Dedifferentiated amniotic fluid mesenchymal stem cell (primary cell): Measurements from ENCODE around the gene COPA.

Experiments
- DNase-seq: peaks from one replicate; pipeline ENCODE4 v3.0.0-alpha.2; 2016; ENCODE audit errors: extremely low spot score

Gene COPA

DNA sequence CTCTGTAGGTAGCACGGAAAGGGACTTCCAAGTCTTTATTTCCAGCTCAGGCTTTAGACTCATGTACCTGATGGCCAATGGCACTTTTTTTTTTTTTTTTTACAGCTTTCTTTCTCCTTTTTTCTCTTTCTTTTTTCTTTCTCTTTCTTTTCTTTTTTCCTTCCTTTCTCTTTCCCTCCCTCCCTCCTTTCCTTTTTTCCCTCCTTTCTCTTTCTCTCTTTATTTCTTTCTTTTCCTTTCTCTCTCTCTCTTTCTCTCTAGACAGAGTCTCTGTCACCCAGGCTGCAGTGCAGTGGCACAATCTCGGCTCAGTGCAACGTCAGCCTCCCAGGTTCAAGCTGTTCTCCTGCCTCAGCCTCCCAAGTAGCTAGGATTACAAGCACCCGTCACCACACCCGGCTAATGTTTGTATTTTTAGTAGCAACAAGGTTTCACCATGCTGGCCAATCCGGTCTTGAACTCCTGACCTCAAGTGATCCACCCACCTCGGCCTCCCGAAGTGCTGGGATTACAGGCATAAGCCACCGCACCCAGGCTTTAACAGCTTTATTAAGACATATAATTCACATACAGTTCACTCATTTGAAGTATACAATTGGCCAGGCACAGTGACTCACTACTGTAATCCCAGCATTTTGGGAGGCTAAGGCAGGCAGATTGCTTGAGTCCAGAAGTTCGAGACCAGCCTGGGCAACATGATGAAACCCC, 75.6 kb downstream of the COPA start:
- no peak for DNase-seq

DNA sequence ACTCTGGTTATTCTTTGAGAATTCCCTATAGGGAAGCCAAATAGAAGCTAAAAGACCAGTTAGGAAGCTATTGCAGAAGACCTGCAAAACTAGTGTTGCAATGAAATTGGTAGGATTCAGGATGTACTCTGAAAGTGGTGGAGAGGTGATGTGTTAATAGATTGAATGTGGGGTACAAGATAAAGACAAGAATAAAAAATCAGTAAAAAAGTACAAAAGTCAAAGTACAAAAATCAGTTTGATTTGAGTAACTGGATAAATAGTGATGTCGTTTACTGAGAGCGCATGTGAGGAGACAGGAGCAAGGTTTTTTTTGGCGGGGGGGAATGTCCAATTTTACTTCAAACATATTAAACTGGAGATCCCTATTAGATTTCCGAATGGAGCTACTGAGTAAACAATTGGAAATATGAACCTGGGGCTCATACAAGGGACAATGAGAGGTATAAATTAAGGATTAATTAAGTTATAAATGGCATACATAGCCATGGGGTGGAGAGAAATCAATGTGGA, 78.2 kb downstream of the COPA start:
- DNase-seq, result no peak

DNA sequence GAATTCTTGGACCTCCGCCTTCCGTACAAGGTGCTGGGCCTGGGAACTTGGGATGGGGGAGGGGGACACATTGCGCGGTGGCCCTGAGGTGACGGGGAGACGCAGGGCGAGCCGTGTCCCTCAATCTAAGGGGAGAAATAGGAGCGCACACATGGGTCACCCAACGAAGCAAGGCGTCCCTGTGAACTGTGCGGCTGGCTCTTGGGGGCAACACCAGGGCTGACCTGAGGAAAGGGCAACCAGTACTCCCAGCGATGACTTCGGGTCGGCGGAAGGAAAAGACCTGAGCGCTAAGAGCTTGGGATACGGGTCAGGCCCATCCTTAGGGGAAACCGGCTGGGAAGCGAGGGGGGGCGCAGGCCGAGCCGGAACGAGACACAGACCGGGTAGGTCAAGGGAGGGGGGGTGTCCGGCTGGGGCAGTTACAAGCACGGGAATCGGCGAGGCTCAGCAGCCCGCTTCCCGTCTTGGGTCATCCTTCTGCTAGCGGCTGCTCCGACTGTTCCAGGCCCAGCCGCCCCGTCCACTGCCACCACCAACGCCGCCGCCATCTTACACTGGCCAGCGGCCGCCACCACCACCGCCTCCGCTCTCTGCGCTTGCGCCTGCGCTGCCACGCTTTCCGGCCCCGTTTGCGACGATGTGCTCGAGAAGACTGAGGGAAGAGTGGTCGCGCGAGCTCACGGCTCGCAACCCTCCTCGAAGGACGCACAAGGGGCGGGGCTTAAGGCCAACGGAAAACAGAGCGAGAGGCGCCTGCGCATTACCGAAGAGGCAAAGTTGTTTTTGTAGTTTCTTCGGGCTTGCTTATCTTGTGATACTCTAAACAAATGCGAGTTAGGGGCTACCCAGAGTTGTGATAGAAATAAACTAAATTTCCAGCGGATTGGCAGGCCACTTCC, 80.9 kb downstream of the COPA start, which contains the start of gene DCAF8:
TSS of gene DCAF8 (minus strand) at position 657 of the 902 bp plus-strand sequence. CDS start 18,541 bp downstream, outside the sequence.
- peak; percentile 98 for DNase-seq

DNA sequence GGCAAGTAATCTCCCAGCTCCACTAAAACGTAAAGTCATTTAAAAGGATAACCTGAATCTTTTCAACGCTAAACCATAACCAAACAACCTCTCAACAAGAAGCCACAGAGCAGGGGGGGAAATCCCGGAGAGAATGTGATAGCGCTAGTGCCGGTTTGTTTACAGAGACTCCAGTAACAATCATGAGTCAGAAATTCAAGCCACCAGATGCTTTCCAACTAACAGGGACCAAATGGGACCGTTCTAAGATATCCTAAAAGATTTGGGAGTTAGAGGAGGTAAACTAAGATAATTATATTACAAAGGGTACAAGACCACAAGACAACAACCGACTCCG, 81.5 kb downstream of the COPA start:
- DNase-seq, result peak; percentile 75

DNA sequence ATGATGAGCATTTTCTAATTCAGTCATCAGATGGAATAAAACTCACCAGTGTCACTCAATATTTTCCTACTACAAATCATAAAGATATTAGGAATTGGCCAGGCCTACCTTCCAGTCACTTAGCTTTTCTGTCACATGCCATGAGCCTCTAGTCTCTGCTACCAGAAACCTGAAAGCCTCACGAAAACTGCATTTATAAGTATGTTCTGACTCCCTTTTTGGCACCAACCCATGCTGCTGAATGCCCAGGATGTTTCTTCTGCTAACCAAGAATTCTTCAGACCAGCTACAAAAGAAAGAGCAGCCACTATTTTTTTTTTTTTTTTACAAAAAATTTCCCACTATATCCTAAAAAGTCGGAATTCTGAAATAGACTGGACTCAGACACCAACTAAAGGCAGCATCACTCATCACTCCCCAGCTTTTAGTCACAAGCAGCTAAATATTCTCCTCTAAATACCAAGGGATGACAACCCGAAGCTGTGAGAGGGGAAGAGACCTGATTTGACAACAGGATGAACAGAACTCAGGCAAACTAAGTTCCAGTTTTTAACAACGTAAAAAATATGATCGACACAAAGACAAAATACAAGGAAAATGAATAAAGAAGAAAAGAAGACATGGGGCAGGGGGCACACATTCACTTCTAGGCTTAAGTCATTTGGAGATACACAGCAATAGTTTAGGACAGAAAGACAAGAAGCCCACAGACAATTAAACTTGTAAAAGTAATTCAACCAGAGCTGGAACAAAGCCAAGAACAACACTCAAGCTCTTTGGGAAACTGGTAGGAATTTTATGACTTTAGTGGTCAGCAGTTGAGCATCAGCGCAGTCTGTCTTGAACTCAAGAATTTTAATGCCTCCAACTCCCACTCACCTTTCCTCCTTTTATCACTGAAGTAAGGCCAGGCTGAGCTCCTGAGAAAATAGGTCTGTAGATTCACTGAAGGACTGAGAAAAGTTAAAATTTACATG, 82.4 kb downstream of the COPA start:
- peak; percentile 73 for DNase-seq

DNA sequence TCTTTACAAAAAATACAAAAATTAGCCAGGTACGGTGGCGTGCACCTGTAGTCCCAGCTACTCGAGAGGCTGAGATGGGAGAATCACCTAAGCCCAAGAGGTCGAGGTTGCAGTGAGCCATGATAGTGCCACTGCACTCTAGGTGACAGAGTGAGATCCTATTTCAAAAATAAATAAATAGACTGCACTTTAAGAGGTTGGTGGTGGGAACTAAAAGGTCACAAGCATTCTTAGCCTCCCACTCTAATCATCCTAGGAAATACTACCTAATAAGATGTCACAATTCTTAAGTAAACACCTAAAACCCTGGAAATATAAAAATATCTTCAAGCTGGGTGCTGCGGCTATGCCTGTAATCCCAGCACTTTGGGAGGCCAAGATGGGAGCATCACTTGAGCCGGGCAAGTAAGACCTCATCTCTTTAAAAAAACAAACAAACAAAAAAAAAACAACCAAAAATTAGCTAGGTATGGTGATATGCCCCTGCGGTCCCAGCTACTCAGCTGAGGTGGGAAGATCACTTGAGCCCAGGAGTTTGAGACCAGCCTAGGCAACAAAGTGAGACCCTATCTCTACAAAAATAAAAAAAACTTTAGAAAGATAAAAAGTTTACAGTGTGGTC, 84.8 kb downstream of the COPA start:
- no peak for DNase-seq

DNA sequence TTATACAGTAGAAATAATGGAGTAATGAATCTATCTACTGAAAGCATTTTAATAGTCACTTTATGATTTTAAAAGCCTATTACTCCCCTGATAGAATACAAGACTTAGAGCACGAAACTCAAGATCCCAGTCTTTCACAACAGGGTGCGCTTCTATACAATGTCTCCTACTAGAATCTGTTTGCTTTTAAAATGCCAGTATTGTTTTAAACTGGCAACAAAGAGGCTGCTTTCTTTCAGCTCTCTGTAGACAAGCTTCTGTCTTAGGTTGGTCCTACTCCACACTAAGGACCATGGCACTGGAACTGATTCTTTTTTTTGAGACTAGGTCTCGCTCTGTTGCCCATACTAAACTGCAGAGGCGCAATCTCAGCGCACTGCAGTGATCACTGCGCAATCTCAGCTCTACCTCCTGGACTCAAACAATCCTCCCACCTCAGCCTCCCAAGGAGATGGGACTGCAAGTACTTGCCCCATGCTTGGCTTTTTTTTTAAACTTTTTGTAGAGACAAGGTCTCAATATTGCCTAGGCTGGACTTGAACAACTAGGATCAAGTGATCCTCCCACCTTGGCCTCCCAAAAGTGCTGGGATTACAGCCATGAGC, 85.5 kb downstream of the COPA start:
- no peak for DNase-seq

DNA sequence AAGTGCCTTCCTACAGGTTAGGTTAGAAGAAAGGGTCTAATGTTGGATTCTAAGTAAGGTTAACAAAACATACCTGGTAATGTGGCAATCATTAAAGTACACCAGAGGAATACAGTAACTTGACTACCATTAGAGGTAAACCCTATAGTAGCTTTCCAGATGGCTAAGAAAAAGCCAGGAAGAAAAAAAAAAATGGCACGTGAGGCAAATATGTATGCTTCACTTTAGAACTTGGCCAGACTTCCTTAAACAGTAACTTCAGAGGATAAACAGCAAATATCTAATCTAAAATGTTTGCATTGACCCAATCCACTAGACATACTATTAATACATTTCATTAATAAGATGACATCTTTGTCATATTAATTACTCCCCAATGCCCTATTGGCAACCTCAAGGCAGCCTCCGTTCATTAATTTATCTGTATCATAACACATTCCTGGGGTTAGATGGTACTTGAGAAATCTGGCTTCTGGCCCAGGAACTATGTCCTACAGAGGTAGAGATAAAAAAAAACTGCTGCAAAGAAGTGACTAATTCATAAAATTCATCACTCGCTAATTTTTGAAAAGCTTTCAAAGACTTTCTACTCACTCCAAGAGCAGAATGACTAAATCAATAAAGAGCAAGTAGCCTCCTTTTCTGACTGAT, 86.5 kb downstream of the COPA start:
- no peak for DNase-seq

DNA sequence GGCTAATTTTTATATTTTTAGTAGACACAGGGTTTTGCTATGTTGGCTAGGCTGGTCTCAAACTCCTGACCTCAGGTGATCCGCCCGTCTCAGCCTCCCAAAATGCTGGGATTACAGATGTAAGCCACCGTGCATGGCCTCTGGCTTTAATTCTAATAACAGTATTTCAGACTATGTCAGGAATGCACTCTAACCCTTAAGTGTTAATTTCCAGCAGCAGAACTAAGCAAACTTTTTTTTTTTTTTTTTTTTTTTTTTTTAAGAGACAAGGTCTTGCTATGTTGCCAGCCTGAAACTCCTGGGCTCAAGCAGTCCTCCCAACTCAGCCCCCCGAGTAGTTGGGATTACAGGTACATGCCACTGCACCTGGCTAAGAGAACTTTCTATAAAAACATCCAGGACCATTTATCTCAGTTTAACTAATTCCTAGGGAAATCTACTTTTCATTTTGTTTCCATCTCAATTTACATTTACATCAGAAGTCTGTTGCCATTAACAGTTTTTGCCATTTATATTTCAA, 87.2 kb downstream of the COPA start:
- DNase-seq, result no peak

DNA sequence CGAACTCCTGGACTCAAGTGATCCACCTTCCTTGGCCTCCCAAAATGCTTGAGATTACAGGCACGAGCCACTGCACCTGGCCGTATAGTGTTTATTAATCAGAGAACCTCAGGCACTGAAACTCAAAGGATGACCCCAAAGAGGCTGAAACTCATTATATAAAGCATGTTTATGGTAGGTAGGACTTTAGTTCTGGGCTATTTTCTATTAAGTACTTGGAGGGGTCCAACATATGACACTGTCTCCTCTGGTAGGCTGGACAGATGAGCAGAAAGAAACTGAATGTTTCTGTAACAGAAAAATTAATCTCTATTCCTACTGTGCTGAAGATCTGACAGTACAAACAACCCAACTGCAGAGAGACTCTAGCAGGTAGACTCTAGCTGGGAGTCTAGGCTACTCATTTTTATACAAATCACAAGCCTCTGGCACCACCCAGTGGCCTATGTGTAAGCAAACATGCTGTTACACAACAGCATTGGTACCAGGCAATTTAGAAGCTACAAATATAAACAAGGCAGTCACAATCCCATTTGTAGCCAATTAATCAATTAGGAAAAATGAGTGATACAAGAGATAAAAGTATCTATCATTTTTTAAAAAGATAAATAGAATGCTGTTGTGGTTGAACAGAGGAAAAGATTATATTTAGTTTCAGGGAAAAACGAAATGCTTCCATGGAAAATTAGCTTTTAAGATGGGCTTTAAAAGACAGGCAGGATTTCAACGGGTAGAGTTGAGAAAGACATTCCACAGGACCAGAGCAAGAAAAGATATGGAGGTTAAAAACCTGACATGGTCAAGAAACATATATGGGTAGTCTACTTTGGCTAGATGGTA, 91.1 kb downstream of the COPA start:
- peak; percentile 75 for DNase-seq

DNA sequence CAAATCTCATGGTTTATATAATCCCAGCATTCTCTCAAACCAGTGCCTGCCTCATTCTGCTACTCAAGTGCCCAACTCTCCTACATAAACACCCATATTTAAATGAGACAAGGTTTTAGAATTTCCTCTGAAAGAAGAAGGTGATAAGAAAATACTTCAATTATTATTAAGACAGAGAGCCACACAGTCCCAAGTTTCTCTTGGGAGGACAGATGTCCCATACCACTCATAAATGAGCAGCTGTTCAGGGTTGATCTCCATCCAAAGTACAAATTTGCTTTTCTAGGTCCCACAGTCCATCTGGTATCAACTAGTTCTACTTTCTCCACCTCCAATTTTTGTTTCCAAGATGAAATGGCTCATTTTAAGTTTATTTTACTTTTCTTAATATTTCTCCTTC, 92.0 kb downstream of the COPA start:
- no peak for DNase-seq

DNA sequence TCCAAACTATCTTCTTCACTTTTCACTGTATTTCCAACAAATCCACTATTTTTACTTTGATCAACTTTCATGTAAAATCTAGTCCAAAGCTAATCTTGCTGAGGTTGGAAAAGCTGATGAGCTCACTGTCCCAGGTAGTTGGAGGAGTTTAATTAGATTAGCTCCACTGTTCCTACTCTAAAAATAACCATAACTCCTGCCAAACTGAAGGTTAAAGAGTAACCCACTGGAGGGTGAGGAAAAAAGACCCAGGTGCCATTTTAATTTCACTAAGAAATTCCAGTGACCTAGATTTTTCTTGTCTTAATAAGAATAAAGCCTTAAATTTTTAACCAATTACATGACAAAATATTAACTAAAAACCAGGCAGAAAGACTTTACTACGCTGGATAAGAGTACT, 96.0 kb downstream of the COPA start:
- DNase-seq, result no peak

DNA sequence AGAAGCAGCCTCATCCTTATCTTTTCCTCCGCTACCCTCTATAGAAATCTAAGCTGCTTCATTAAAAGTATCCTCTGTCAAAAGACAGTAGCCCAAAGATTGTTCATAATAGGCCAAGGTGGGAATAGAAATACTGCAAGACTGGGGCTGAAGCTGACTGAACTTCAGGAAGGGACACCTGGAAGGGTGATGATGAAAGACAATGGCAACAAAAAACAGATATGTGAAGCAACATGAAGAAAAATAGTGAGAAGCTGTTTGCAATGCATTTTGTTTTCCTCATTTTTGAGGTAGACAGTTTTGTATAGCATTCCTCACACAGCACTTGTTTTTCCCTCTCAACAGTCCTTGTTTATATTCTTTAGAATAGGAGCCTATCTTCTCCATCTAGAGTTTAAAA, 97.6 kb downstream of the COPA start:
- DNase-seq, result no peak

DNA sequence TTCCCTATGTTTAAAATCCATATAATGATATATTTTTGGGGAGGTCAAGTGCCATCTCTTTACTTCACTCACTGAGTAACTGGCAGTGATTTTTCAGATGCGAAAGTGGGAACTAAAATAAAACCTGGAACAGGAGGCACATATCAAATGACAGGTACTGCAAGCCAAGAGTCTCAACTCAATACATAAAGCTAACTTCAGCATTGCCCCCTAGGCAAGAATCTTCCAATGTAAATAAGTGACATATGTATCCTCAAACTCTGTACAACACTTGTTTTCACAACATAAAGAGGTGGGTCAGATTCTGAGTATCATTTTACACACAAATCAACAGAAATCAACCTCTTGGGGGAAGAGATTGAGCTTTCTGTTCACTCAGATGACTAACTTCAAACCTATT, 98.8 kb downstream of the COPA start:
- DNase-seq, result no peak

DNA sequence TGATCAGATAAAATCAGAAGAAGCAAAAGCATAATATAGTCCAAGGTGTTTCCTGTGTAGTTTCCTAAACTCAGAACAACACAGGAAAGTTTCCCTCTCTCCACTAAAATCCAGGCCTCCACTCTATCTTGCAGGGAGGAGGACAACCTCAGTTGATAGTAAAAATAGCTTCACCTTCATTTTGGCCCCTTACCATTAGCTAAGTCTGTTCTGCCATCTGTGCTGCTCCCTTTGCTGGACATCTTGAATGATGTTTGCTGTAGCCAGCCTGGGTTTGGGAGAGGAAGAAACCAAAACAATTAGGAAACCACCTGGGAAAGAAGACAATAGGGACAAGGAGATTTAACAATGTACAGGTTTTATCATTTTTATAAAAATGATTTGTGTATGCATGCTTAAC, 99.3 kb downstream of the COPA start:
- no peak for DNase-seq

DNA sequence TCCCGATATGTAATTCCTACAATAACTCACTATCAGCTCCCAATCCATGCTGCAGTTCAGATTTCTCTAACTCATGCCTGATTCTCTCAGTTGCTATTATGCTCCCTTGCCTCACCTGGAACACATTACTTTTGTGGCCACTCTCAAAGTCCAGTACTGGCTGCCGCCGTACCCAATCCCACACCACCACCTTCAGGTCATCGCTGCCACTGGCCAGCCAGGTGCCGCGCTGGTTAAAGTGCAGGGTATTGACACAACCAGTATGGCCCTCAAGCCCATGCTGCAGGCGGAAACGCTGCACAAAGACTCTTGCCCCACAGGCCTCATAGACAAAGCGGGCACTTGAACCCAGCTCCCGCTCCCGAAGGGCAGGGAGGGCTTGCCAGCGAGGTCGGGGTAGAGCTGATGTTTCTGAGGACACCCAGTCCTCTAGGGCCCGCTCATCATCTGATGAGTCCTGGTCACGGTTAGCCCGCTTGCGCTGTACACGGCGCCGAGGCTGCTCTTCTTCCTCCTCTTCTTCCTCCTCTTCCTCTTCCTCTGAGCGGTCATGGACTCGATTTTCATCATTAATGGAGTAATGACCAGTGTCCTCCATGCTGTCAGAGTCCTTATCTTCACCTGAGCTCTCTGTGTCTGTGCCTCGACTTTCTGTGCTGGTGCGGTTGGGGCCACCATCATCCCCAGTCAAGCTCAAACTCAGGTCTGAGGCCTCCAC, 103.3 kb downstream of the COPA start:
- DNase-seq, result no peak
